ENCODE measurements around the gene BCDIN3D.

Gene BCDIN3D

GRCh38 chr12:49828133-49829091 is 14.5 kb downstream of the BCDIN3D start, which contains the start of gene NCKAP5L:
NCKAP5L (minus strand) TSS chr12:49828413; CDS start chr12:49804044, 24,369 bp downstream.
- no peak for TF ChIP-seq CTCF (IDR thresholded peaks at IDR 0.05; ENCODE audit: low read depth, low read length, missing control alignments)
- in situ Hi-C loops (cut with HindIII; ENCODE audit: low sequenced_read_pairs) = no loop called here
- peak; percentile 89 for DNase-seq (ENCODE audit: low read depth)
- peak within 1 kb of the TSS; percentile 87 for H3K4me3 ChIP-seq (ENCODE audit: low read depth, low read length)

- TF ChIP-seq CTCF (IDR thresholded peaks at IDR 0.05; ENCODE audit: low read depth, low read length, missing control alignments) = no peak
- in situ Hi-C loops (cut with HindIII; ENCODE audit: low sequenced_read_pairs) = no loop called here
- no peak for DNase-seq (ENCODE audit: low read depth)
- H3K4me3 ChIP-seq (ENCODE audit: low read depth, low read length) = peak overlapping the region; percentile 87
Measured at GRCh38 chr12:49827401-49828099, 15.4 kb downstream of the BCDIN3D start.

- DNase-seq (ENCODE audit: low read depth) = no peak
- peak overlapping the region; percentile 87 for H3K4me3 ChIP-seq (ENCODE audit: low read depth, low read length)
- in situ Hi-C loops (cut with HindIII; ENCODE audit: low sequenced_read_pairs) = no loop called here
- no peak for TF ChIP-seq CTCF (IDR thresholded peaks at IDR 0.05; ENCODE audit: low read depth, low read length, missing control alignments)
Measured at GRCh38 chr12:49827051-49827400, 15.9 kb downstream of the BCDIN3D start.

- peak overlapping the region; percentile 16 for H3K4me3 ChIP-seq (ENCODE audit: low read depth, low read length)
- in situ Hi-C loops (cut with HindIII; ENCODE audit: low sequenced_read_pairs) = no loop called here
- TF ChIP-seq CTCF (IDR thresholded peaks at IDR 0.05; ENCODE audit: low read depth, low read length, missing control alignments) = no peak
- DNase-seq (ENCODE audit: low read depth) = no peak
Measured at GRCh38 chr12:49825971-49826421, 16.9 kb downstream of the BCDIN3D start.

- no peak for TF ChIP-seq CTCF (IDR thresholded peaks at IDR 0.05; ENCODE audit: low read depth, low read length, missing control alignments)
- H3K4me3 ChIP-seq (ENCODE audit: low read depth, low read length) = peak overlapping the region; percentile 16
- in situ Hi-C loops (cut with HindIII; ENCODE audit: low sequenced_read_pairs) = no loop called here
- no peak for DNase-seq (ENCODE audit: low read depth)
Measured at GRCh38 chr12:49825360-49825970, 17.4 kb downstream of the BCDIN3D start.

- in situ Hi-C loops (cut with HindIII; ENCODE audit: low sequenced_read_pairs) = no loop called here
- no peak for DNase-seq (ENCODE audit: low read depth)
- peak overlapping the region; percentile 16 for H3K4me3 ChIP-seq (ENCODE audit: low read depth, low read length)
- no peak for TF ChIP-seq CTCF (IDR thresholded peaks at IDR 0.05; ENCODE audit: low read depth, low read length, missing control alignments)
Measured at GRCh38 chr12:49824895-49825294, 18.0 kb downstream of the BCDIN3D start.

All from astrocyte of the cerebellum (primary cell).